Measurements from ENCODE around the gene TLL1.

The TLL1 gene

DNA sequence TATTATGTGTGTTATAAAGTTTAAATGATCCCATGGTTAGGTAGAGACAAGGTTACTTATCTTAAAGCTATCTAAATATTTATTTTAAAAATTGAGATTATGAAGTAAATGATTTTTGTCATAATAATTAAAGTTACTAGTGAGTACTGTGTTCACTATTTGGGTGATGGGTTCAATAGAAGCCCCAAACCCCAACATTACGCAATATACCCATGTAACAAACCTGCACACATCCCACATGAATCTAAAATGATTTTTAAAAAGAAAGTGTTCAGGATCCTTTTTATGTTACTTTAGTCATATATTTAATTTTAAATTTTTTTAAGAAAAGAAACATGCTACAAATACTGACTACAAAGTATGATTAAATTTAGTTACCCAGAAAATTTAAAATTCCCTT lies 193.9 kb downstream of the TLL1 start:
- no peak for DNase-seq

DNA sequence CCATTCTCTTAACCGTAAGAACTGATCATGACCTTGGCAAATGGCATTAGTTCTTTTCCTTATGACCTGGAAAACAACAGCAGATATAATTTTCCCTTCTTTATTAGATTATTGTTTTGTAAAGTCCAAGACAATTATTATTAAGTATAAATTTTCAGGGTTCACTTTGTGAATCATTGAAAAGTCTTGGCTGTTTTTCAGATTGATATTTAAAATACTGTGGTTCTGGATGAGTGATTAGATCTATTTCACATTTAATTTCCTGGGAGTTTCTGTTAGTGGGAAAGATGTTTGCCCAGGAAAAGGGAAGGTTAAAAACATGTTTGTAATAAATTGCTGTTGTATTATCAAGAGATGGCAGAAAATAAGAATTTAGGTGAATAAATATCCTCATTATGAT lies 194.9 kb downstream of the TLL1 start:
- DNase-seq = no peak

DNA sequence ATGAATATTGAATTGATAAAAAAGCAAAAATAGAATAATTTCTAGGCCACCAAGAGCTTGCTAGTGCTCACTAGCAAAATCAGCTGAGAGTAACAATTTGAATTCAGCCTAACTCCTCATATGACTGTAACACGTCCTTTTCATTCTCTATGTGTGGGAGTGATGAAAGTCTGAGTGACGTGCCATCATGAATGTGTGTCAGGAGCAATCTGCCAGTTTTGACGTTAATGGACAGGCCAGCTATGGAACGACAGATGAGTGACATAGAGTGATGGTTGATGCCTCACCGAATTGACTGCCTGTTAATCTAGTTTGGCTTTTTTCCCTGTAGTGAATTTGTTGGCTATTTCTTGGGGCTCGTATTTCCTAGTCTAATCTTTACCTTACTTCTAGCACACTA lies 200.7 kb downstream of the TLL1 start:
- no peak for DNase-seq

DNA sequence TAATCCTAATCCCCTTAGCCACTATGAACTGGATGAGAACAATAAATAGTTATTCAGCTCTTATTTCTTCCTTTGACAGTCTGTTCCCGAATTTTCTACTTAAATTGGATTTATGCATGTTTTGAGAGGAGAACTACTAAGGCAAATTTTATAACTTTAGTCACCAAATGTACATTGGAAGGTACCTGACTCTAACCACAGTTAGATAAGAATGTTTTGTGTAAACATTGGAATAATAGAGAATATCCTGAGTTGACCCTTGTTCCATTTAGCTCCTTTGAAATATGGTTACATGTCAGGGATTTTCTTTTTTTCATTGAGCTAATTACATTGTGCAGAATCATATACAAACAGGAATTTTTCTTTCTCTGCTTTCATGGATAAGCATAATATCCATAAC lies 202.6 kb downstream of the TLL1 start:
- no peak for DNase-seq

DNA sequence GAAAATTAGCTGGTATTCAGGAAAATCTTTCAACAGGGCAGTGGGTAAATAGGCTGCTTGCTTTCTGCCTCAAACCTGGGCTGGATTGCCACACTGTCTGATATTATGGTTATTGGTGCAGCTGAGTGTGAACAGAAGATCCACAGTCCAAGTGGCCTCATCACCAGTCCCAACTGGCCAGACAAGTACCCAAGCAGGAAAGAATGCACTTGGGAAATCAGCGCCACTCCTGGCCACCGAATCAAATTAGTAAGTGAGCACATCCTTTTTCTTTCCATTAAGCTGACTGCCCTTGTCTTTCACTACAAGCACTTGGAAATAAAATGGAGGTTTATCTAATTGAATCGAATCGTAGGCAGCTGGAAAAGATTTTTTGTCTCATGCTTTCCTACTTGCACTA lies 204.7 kb downstream of the TLL1 start:
- no peak for DNase-seq

DNA sequence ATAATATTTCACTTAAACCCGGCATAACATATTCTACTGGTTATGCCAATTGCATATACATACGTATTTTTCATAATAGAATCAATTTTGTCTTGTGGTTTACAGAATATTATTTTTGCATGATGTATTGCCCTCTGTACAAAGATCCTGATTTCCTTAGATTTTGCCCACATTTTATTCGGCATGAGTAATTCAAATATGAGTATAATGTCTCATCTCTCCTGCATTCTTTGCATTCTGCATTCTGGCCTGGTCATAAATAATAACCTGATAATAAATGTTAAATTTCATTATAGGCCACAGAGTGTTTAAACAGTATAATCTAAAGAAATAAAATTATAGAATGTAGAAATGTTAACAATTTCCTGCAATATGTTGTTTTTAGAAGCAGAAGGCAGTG lies 205.3 kb downstream of the TLL1 start:
- no peak for DNase-seq

DNA sequence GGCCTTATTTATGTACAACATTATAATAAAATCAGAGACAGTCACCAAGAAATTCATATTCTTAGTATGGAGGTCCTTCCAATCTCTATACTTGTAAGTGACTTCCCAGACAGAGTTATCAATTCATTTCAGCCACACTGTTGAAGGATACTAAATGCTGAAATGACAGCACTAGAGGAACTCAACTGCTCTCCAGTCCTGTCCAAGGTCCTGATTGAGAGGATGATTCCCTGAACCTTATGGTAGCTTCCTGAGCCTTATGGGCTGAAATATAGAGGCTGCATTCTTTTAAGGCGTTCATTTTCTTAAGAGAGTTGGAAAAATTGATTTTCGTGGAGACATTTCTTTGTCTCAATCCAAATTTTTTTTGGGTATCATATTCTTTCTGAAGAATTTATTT lies 205.9 kb downstream of the TLL1 start:
- no peak for DNase-seq

DNA sequence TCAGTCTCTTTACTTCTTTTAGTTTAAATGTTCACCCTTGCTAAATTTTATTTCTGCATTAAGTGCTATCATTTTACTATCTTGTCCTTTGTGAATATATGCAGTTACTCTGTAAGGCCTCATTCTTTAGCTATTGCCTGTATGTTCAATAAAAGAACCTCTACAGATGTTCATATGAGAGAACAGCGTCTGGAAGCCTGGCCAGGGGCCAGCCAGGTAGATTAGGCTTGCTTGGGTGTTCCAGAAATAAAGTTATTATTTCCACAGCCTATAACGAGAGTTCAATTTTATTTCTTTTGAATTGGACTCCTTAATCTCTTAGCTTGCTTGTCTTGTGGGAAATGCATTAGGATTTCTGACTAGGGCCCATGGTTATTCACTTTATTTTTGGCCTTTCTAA lies 214.5 kb downstream of the TLL1 start:
- no peak for DNase-seq

DNA sequence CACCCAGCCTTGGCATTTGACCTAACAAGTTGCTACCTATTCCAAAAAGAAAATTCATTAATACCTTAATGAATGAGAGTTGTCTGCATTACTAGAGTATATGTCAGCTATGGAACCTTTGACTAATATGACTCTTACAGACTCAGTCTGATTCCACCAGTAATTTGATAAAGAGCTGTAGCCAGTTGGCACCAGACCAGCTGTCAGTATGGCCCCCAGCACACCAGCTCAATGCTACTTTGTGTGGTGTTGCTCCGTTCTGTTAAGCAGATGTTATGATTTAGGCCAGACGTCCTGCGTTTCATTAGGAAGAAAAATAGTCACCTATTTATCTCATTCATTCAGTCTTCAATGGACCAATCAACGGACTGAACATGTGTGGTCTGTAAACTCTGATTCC lies 215.5 kb downstream of the TLL1 start:
- DNase-seq = no peak

DNA sequence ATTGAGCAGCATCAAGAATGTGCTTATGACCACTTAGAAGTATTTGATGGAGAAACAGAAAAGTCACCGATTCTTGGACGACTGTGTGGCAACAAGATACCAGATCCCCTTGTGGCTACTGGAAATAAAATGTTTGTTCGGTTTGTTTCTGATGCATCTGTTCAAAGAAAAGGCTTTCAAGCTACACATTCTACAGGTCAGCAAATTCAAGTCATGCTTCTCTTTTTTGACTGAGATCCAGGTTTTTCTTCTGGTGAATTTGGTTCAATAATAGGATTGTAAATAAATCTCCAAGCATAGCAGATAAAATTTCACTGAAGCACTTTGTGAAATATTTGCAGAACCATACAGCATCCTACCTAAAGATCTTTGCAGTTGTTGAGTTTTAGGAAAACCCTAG lies 218.1 kb downstream of the TLL1 start:
- DNase-seq = no peak

DNA sequence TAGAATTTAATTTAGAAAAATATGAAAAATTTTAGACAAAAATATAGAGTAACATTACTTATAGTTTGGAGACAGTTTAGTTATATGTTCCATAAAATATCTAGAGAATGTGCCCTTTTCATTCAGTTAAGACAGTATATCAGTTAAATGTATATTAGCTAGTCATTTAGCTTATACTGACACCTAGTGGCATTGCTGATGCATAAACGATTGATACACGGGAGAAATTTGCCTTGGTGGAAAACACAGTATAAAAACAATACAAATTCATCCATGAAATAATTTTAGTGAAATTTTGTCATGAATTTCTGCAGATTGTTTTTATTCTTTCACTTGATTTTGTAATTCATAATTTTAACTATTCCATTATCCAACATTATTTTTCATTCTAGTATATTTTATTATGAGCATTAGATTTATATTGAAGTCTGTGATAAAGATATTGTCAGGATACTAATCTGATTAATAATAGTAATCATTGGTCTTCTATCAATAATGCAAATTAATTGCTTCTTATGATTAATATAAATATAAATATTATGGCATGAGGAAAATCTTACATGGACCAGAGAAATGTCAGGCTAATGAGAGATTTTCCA lies 219.0 kb downstream of the TLL1 start:
- no peak for DNase-seq

DNA sequence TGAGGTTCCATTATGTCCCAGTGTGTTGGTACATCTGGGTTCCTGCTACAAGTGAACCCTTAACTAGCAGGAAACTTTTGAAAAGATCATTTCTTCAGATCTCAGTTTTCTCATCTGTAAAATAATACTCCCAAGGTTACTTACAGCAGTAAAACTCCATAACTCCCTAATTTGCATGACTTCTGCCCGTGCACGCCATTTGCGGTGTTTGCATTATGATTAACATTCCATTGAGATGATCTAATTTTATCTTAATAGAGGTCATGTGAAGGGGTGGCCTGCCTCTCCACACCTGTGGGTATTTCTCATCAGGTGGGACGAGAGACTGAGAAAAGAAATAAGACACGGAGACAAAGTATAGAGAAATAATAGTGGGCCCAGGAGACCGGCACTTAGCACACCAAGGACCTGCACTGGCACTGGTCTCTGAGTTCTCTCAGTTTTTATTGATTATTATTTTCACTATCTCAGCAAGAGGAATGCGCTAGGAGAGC lies 219.8 kb downstream of the TLL1 start:
- no peak for DNase-seq

DNA sequence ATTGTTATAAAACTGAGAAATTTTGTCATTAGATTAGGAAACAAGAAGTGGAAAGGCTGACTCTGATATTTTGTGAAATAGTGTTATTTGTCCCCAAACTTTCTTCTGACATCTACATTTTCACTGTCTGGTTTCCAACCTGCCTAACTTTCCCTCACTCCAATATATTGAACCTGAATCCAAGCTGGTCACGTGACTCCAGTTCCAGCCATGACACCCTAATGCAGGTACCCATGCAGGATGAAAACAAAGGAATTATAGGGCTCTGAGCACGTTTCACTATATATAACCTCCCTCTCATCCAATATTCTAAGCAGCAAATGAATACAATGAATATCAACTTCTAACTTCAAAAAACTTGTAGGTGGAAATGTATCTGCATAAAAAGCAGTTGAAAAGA lies 231.6 kb downstream of the TLL1 start:
- DNase-seq = no peak

DNA sequence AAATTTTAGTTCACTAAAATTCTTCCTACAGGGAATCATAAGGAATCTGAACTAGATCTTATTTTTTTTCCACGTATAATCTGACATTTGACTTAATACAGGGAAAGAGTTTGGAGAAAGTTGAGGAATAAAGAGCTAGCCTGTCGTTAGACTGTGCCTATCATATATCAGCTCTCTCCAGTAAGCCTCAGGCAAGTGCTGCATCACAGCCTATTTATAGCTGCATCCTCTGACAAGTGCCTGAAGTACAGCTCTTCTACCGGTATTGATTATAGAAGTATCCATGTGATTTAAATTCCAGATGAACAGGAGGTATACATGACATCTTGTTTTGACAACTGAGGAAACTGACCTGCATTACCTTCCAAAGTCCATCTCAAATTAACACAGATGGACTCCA lies 248.9 kb downstream of the TLL1 start:
- no peak for DNase-seq

DNA sequence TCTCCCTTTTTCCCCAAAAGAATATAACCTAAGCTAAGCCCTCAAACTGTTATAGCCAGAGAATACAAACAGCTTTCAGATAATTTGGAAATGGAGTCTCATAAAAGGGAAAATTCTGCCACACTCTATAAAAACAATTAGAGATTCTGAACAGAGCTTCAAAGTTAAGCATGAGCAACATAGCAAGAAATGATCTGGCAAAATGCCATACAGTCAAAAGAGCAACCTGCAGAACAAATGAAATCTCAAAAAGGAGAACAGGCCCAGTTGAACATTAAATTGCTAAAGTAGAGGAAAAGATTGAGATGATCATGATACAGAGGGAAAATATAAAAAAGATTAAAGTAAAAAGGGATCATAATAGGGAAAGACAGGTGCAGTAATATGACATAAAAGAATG lies 250.5 kb downstream of the TLL1 start:
- DNase-seq = no peak

DNA sequence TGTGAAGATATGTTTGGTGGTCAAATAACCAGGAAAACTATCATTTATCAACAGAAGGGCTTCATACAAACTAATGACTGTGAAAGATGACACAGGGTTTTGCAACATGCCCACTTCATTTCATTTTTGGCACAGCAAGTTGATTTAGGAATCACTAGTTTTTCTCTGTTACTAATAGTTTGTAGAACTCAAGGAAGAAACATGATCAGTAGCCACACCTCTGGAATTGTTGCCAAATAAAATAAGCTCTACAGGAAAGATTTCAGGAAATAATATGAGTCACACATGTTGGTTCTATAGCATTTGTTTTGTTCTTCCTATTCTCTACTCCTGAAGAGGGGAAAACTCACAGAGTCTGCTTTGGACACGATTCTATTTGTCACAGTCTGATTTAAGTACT lies 255.4 kb downstream of the TLL1 start:
- no peak for DNase-seq

DNA sequence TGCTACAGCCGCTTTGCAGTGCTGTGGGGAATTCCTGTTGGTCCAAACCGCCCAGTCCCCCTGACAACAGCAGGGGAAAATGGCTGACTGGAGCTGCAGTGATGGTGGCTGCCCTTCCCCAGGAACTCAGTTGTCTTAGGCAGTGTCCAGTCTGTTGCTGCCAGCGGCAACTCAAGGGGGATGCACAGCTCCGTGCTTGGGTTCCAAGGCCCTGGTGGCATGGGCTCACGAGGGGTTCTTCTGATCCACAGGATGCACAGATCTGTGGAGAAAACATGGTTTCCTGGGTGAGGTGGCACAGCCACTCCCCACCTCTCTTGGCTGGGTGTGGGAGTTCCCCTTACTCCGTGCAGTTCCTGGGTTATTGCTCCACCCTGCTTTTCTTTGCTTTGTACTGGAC lies 261.2 kb downstream of the TLL1 start:
- no peak for DNase-seq

DNA sequence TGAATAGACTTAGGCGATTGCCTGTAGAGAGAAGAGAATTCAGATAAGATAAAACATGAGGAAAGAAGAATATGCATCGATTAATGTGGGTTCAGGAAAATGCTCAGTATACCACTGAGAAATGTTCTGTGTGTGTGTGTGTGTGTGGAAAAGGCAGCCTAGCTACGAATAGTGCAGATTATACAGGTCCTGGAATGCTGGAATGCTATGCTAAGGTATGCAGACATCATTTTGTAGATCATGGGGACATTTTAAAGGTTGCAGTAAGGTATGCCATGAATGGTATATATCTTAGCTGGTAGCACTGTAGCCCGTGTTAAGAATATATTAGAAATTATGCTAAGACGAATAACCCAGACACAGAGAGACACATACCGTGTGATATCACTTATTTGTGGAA lies 267.9 kb downstream of the TLL1 start:
- no peak for DNase-seq

DNA sequence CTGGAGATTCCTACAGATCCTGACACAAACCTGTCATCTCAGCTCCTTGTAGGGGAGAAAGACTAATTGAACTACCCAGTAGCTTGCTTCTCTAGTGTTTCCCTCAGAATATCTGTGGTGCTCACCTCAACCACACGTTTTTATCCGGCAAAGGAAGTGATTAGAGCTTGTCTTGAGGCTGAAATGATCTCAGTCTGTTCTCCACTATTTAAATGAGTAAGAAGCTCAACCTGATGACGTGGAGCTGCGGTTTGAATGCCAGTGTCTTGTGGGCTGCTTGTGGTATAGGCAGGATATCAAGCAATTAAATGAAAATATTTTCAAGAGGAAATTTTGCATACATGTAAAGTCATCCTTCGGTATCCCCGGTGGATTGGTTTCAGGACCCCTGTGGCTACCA lies 270.2 kb downstream of the TLL1 start:
- DNase-seq = no peak

DNA sequence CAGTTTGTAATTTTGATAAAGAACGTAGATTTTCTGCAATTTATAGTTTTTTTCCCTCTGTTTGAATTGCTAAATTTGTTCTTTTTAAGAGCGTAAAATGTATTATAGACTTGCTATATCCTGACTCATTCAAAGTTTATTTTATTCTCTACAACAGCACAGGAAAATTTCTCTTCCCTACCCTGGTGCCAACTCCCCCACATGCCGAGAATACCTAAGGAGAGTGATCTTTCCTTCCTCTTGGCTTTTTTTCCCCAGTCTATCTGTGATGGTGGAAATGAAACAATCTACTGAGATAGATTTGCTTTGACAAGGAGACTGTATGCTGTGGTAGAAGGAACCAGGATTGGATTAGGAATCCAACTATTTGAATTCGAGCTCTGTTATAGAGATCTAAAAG lies 271.6 kb downstream of the TLL1 start:
- DNase-seq = no peak

DNA sequence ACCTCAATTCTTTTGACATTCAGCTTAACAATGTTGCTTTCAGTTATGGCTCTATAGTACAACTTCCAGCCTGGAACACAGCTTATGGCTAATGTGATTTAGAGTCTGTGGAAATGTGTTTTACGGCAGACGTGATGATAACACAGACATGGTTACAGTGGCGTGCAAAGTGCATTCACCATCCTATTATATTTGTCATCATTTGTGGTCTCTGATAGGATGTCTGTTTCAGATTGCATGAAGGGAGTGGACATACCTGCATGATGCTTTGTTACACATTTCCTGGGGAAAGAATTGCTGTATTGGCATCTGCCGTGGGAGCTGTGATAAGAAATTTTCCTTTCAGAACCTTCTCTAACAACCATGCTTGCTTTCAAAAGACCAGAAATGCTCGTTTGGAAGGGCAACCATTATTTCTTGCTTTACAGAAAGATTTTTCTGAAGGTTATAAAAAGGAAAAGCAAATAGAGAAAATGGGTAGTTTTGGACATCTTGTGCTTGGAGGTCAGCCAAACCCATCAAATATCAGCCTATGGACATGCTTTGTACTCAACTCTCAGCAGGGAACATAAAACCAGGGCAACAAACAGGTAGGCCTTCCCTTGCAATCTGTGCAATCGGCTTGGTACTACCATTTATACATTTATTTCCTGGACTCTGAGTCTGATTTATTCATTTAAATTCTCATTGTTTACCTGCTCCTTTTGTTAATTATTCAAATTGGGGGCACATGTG lies 273.9 kb downstream of the TLL1 start:
- DNase-seq = no peak
